CD4-positive, alpha-beta T cell treated with Interleukin-12 subunit alpha and Interleukin-12 subunit beta, for 1 hour (primary cell): ENCODE data around the gene NUDT1.

ENCODE experiments used
- DNase-seq: peaks from one replicate; pipeline ENCODE4 v3.0.0-alpha.2; 2020

NUDT1 gene

DNA sequence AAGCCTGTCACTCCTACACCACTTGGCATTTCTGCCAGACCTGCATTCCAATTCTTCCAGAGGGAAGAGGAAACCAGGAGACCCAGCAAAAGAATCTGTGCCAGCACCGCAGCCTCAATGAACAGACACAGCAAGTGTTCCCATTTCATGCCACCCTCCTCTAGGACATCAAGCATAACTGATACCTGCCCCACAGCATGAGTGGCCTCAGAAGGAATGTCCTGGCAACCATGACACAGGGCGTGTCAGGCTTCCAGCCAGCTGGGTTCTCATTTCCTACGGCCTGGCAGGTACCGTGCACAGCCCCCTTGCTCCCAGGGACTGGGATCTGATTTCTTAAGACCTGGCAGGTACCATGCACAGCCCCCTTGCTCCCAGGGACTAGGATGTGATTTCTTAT, 17.1 kb upstream of the NUDT1 start:
- DNase-seq: no peak

DNA sequence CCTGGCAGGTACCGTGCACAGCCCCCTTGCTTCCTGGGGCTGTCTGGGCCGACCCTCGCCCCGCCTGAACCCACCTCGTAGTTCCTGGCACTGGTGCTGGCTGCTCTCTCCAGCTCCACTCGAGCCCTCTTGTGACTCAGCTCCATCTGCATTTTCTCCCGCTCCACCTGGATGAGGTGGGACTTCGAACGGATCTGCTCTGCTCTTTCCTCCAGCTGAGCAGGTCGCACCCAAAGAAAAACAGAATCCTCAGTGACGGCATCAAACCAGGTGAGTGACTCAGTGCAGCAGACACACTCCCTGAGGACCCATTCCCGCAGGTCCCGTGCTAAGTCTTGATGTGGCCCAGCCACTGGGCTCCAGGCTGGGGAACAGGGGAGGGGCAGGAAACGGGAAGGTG, 16.7 kb upstream of the NUDT1 start:
- DNase-seq: no peak

DNA sequence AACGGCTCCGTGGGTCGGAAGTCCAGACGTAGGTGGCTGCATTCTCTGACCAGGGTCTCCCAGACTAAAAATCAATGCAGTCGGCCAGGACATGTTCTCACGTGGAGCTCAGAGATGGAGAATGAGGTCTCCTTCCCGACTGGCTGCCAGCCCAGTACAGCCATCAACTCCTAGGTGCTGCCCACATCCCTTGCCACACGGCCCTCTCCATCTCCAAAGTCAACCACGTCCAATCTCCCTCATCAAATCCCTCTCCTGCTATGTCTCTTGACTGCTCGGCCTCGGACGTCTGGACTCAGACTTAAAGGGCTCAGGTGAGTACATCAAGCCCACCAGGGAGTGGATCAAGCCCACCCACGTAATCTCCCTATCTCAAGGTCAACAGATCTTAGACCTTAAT, 16.2 kb upstream of the NUDT1 start:
- DNase-seq: no peak

DNA sequence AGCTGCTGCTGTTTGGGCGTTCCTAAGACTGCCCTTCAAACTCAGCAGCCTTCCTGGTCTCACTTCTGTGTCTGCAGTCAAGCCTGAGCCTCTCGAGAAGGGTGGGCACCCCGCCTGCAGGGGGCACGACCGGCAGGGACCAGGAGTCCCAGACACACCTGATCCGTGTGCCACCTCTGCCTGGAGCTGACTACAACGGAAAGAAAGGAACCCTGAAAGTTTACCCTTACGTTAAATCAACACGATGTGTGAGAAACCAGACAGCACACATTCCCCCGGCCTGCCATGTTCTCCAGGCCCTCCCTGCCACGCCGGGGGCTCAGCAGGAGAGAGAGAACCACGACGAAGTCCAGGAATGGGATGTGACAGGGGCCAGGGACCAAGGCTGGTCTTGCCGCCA, 14.3 kb upstream of the NUDT1 start:
- no peak for DNase-seq

DNA sequence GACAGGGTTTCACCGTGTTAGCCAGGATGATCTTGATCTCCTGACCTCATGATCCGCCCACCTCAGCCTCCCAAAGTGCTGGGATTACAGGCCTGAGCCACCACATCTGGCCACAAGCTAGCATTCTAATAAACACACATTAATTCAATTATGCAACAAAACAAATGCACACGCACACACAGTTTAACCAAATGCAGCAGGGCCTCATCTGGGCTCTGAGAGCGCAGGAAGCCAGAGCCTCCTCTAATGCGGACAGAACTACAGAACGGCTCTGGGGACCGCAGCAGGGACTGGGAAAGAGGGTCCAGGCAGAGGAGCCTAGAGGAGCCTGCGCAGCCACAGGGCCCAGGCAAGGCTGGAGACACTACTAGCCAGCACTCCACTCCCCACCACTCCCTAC, 13.1 kb upstream of the NUDT1 start:
- DNase-seq: no peak

DNA sequence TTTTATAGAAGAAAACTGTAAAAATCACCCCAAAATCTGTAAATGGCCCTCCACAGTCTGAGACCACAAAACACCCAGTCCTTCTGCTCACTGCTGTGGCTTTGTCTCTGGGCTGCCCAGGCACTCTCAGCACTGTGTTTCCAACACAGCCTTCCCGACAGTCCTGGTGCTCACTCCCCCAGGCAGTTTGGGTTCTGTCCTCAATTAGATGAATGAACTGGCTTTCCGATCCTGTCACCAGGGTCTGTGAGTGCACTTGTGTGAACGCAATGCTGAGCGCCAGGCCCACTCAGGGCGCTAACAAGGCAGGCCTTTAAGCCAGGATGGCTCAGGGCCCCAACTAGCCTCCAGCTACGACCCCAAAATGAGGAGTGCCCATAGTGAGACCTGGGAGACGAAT, 12.6 kb upstream of the NUDT1 start:
- no peak for DNase-seq

DNA sequence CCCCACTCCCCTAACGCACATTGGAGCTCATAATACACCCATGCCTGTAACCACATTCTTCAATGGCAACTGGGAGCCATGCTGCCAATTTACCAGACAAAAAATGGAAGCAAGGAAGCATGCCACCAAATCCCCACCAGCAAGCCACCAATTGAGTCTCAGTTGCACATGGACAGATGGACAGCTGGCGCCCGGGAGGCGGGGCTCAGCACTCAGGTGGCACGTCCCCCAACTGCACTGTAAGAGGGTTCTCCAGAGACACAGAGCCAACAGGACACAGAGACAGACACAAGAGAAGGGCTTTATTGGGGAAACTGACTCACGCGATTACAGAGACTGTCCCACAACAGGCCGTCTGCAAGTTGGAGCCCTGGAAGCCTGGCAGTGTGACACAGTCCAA, 11.8 kb upstream of the NUDT1 start:
- no peak for DNase-seq

DNA sequence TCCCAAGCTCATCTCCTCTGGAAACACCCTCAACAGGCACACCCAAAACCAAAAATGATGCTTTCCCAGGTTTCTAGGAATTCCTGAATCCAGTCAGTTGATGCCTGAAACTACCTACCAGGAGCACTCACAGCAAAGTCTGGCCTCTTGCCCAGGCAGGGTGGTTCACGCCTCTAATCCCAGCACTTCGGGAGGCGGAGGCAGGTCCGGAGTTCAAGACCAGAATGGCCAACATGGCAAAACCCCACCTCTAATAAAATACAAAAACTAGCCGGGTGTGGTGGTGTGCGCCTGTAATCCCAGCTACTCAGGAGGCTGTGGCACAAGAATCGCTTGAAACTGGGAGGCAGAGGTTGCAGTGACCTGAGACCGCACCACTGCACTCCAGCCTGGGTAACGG, 11.1 kb upstream of the NUDT1 start:
- DNase-seq: no peak

DNA sequence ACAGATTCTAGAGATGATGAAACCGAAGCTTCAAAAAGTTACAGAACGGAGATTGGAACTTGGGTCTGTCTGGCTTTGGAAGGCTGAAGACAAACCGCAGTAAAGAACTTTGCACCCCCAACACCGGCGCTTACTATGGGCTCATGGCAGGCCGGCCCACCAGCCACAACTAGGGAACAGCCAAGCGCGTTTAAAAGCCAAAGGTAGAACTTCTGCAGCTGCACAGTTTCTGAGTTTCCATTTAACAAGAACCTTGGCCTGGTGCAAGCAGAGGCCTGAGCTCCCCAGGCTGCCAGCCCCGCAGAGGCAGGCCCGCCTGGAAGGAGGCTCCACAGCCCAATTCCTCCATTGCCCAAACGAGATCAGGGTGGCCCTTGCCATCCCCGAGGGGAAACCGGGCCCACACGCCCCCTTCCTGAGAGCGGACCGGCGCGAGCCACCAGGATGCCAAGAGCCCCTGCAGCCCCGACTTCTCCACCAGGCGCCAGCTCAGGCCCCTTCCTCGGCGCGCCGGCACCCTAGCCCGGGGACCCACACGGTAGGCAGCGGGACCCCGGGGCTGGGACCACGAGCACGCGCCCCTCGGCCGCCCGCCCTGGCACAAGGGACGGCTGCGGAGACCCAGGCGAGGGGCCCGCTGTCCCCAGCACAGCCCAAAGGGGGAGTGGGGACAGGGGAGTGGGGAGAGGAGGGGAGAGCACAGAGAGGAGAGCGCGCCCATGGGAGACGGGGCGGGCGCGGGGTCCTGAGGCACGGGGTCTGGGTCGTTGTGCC, 9.8 kb upstream of the NUDT1 start:
- no peak for DNase-seq

DNA sequence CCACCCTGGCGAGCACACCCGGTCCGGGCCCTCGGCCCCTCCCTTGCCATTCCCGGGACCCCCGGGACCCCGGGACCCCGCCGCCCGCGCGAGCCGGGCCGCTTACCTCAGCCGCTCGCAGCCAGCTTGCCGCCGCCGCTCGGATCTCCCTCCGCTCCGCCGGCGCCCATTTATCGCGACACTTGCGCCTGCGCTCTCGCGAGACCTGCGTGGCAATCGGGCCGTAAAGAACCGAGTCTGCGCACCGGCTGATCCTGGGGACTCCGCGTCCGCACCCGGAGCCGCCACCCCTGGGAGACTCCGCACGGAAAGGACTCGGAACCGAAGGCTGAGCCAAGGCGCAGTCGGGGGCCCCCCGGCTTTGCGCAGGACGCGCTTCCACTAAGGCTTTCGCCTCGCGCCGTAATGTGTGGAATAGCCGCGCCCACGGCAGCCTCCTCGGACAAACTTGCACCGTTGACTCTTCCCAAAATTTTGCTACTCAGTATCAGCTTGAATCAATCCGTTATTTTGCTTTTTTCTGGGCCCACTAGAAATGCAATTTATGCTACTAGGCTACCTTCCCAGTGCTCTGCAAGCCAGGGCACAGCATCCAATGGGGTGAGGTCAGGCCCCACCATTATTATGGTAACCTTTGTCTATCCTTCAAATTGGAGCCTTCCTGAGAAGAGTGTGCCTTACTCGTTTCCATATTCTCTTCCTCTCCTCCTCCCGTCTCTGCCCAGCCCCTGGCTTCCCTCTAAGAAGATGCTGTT, 9.1 kb upstream of the NUDT1 start, which contains the start of gene MAD1L1:
MAD1L1 (minus strand) TSS at position 180 of the 755 bp plus-strand sequence. CDS start 2,812 bp downstream, outside the sequence.
- peak; percentile 89 for DNase-seq

DNA sequence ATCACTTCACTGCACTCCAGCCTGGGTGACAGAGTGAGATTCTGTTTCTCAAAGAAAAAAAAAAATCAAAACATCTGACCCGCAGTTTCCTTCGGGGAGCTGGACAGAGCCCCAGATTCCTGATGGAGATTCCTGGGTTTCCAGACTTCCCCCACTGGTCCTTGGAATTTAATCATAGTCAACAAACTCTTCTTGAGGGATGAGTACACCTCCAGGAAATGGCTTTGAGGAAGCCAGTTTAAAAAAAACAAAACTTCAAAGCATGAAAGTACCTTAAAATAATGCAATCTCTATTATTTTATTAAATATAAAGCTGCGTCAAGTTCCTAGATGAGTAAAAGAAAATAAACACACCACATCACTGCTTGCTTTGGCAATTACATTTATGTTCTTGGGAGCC, 8.1 kb upstream of the NUDT1 start:
- no peak for DNase-seq

DNA sequence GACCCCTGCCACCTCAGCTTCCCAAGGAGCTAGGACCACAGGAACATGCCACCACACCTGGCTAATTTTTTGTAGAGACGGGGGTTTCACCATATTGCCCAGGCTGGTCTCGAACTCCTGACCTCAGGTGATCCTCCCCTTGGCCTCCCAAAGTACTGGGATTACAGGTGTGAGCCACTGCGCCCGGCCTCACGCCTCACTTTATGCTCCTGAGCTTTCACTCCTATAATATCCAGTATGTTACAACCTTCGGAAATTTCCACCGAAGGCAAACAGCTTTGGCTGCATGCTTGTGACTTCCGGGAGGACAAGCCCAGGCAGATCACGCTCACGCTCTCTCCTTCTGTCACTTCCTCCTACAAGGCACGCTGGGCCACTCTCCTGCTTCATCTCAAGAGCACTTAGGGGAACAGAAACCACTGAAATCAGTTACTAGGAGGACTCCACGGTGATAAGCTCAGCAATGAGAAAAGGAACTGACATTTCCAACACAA, 4.9 kb upstream of the NUDT1 start:
- peak; percentile 14 for DNase-seq

DNA sequence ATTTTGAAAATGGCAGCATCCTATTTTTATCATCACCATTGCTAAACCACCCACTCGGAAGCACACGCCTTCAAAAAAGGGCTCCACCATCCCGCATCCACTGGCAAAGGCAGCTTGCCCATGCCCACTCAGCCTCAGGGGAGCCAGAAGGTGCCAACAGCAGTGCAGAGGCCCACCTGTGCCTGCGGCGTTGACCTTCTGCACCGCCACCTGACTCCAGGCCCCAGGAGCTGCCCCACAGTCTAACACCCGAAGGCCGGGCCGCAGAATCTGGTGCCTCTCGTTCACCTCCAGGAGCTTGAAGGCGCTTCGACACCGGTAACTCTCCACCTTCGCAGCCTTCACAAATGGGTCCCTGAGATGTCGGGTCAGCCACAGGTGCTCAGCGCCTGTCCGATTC, 2.8 kb upstream of the NUDT1 start:
- no peak for DNase-seq

DNA sequence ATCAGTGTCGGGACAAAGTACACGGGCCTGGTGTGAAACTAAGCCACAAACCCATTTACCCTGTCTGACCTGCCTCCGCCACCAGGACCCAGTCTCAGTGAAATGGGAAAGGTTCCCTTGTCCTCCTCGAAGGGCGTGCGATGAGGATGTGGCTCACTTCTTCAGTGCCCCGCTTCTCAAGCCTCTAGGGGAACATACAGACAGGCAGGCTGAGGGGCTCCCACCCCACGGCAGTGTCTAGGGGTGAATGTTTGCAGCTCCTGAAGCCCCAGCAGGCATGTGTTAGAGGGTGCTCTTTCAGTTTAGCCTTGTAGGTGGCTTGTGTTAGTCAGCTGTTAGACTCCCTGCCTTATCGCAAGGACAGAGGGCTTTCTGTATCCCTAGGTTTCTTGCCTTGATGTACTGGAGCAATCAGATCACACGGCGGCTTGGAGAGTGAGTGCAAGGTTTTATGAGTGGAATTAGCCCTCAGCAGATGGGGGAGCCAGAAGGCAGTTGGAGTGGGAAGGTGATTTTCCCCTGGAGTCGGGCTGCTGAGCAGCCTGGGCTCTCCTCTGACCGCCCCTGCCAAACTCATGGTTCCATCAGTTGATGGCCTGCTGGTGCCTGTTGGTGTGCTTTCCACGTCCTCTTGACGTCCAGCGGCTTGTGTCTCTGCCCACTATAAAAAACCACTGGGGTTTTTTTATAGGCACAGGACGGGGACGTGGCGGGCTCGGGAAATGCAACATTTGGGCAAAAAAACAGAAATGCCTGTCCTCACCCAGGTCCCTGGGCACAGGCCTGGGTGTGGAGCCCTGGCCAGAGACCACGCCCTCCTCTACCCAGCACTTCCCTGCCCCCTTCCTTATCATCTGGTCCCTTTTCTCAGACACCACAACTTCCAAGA, 759 bp downstream of the NUDT1 start:
- DNase-seq: peak; percentile 17

DNA sequence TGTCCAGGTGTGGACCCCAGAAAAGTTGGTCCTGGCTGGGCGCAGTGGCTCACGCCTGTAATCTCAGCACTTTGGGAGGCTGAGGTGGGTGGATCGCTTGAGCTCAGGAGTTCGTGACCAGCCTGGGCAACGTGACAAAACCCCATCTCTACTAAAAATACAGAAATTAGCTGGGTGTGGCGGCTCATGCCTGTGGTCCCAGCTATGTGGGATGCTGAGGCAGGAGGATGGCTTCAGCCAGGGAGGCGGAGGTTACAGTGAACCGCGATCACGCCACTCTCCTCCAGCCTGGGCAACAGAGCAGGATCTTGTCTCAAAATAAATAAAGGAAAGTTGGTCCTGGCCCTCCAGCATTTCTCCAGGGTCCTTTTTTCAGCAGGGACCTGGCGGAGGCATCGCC, 1.4 kb downstream of the NUDT1 start:
- no peak for DNase-seq

DNA sequence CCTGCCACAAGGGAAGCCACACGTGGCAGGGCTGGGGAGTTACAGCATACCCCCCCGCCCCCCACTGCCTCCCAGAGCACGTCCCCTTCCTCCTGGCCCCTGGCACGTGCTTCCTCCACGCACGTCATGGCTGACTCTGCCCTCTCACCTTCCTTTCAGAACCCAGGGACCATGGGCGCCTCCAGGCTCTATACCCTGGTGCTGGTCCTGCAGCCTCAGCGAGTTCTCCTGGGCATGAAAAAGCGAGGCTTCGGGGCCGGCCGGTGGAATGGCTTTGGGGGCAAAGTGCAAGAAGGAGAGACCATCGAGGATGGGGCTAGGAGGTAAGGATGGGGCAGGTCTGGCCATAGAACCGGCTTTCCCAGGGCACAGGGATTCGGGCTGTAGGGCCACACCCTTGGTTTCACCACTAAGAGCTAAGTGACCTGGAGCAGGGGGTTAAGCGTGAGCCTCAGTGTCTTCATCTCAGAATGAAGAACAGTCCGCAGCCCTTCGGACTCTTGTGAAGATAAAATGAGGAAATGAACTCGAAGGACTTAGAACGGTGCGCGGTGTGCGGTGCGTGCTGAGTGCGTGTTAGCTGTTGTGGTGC, 2.5 kb downstream of the NUDT1 start:
- no peak for DNase-seq

DNA sequence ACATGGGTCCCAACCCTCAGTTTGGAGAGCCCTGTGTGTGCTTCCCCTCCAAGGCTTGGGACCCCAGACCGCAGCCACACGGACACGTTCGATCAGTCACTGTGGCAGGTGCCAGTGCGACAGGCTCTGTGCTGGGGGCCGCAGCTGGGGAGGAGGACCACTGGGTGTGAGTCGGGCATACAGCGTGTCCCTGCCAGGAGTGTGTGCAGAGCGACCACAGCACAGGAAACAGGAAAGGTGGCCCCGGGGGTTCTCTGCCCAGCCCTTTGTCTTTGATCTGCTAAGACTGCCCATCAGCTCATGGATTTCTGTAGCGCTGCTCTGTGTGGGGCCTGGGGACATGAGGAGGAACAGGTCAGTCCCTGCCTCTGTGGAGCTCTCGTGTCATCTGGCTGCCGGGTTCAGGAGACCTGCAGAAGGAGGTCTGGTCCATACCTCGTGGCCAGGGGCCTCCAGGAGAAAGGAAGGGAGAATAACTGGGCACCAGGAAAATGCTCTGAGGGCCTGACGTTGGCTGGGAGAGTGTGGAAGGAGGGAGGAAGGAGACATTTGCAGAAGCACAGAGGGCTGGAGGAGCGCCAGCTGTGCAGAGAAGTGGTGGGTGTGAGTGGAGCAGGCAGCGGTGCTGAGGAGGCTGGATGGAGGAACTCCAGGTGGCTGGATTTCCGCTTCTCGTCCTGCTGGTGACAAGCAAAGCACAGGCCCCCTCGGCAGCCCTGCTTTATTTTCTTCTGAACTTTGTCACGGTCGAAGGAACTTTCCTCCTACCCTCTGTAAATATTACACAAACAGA, 4.1 kb downstream of the NUDT1 start:
- DNase-seq: no peak

DNA sequence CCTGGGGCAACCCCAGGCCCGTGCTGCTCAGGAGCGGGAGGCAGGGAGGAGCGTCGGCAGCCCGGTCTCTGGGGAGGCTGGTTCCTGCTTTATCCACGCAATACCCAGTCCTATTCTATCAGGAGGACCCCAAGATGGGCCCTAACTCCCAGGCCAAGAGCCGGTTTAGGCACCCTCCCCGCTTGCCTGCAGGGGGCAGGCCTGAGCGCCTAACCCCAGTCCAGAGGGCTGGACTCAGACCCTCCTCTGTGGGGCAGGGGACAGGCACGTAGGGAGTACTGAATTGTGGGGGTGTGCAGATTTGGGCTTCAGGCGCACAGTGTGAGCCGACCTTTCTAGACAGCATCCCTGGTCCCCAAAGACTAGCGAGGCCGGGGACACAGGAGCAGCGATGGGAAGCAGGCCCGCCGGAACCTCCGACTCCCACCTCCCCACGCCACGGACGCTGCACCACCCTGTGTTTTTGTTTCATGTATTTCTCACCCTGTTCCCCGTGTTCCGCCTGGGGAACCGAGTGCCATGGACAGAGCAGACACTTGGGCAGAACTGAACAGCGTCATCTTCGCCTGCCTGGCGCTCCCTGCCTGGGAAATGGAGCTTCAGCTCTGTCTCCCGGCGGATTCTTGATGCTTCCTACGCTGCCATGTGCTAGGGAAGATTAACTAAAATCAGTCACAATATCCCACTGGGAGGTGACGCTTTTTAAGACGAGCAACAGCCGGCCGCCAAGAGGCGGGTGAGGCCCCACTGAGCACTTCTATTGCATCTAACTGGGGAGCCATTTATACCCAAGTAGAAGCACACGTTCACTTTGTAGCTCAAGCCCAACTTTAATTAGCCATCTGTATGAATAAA, 5.3 kb downstream of the NUDT1 start:
- no peak for DNase-seq

DNA sequence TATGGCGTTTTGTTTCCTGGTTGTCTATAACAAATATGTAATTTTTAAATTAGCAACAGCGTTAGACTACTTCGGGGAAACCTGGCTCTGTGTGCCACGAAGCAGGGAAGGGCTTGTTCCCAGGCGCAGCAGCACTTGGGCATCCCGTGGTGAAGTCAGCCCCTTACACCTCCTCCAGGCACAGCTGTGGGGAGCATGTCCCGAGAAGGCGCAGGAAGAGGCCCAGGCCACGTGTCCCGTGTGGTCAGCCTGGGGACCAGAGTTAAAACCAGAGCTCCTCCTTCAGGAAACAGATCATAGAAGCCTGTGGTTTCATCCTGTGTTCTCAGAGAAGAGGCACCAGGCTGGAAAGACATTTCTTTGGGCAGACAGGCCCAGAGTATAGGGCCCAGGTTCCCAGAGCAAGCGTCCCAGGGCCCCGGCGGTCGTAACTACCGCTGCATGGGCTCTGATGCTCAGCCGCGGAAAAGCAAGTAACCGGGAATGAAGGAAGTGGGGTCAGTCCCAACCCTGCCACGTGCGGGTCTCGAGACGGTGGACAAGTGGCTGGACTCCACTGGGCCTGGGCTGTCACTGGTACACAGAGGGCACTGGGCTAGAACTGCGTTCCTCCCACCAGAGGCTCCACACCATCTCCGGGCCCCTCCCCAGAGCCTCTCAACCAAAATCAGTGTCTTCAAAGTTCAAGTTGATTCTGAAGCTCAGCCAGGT, 7.1 kb downstream of the NUDT1 start:
- peak; percentile 21 for DNase-seq

DNA sequence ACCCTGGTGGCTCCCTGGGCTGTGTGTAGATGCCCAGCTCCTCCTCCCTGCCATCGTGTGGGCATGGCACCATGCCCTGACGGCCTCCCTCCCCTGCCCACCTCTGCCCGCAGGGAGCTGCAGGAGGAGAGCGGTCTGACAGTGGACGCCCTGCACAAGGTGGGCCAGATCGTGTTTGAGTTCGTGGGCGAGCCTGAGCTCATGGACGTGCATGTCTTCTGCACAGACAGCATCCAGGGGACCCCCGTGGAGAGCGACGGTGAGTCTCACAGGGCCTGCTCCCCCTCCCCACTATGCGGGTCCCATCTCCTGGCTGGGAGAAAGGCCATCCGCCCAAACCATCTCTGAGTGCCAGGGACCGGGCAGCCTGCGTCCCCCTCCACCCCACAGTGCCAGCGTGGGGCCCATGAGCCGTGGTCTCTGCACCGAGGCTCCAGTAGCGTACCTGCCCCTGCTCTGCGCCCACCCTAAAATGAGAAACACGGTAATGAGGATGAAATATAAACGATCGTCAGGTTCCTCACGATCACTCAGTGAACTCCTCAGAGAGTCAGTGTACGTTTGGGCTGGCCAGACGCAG, 7.8 kb downstream of the NUDT1 start:
- no peak for DNase-seq
